T-helper 2 cell treated with Interferon-gamma antibody and Interleukin-4, amounts not matched to agents 100 ng/mL and 5 ng/mL, for 36 hours (primary cell): ENCODE measurements around the gene SMIM33. TPM values are rescaled to one million over a fixed set of nuclear protein-coding genes. Genes with fewer than 3 reads are reported as not detected.

Experiments
- total RNA-seq: library from RNA; stranded (reverse); gene quantifications from 2 replicates; pipeline ENCODE4 v1.2.3, GENCODE V29; 2022

Gene SMIM33
- total RNA-seq, 1 donor from 2014 or later, result 0.80 TPM

Other genes starting within 250 kb of the SMIM33 start
- gene MATR3, start 177.3 kb upstream of the SMIM33 start, total RNA-seq, result 210 and 247 TPM in 2 replicates
- gene PAIP2, start 129.2 kb upstream of the SMIM33 start, total RNA-seq, result 77.0 and 82.6 TPM in 2 replicates
- gene SLC23A1, start 87.7 kb upstream of the SMIM33 start, total RNA-seq, result 5.2 and 6.0 TPM in 2 replicates
- gene MZB1, start 81.1 kb upstream of the SMIM33 start, total RNA-seq, result 61.8 and 65.3 TPM in 2 replicates
- gene PROB1, start 75.9 kb upstream of the SMIM33 start, total RNA-seq, result 5.5 and 6.0 TPM in 2 replicates
- gene SPATA24, start 66.9 kb upstream of the SMIM33 start, total RNA-seq, result 7.1 and 8.6 TPM in 2 replicates
- gene DNAJC18, start 31.5 kb upstream of the SMIM33 start, total RNA-seq, result 9.3 and 9.8 TPM in 2 replicates
- gene ECSCR, start 8.3 kb upstream of the SMIM33 start, total RNA-seq, result 1.1 and 1.6 TPM in 2 replicates
- 203 and 216 TPM in 2 replicates for gene STING1, start 11.8 kb downstream of the SMIM33 start, total RNA-seq
- 228 and 245 TPM in 2 replicates for gene UBE2D2, start 90.3 kb downstream of the SMIM33 start, total RNA-seq
- gene CXXC5, start 177.3 kb downstream of the SMIM33 start, total RNA-seq, result 0.43 and 1.4 TPM in 2 replicates